OCI-LY3 (cell line): ENCODE data around the gene LPP.

Source experiments
- H2AFZ ChIP-seq: fragments of 200-600, 300-600 bp; shearing (Covaris generic); 2 replicates; pipeline ENCODE4 v1.6.0; 2014; ENCODE audit warnings: antibody characterized with exemption, low read depth, low read length
- H3K27ac ChIP-seq: fragments of 200-600, 300-600 bp; sonication (generic); 2 replicates; pipeline ENCODE4 v1.5.1; 2014; ENCODE audit warnings: mild to moderate bottlenecking, low read length, moderate library complexity, mixed read lengths
- H3K27me3 ChIP-seq: fragments of 200-600, 300-600 bp; sonication (generic); 2 replicates; pipeline ENCODE4 v1.6.1; 2014; ENCODE audit warnings: low read depth, low read length, mixed read lengths
- H3K36me3 ChIP-seq: fragments of 200-600, 300-600 bp; sonication (generic); replicated peaks from 2 replicates; pipeline ENCODE3; 2014; ENCODE audit warnings: low read depth, low read length, mixed read lengths
- H3K4me1 ChIP-seq: fragments of 300-600, 200-600 bp; sonication (generic); 2 replicates; pipeline ENCODE4 v1.6.1; 2014; ENCODE audit warnings: low read length, mixed read lengths
- H3K4me2 ChIP-seq: fragments of 200-600, 300-600 bp; sonication (generic); 2 replicates; pipeline ENCODE4 v1.6.1; 2014; ENCODE audit warnings: low read length, mixed read lengths
- H3K4me3 ChIP-seq: fragments of 300-600, 200-600 bp; sonication (generic); 2 replicates; pipeline ENCODE4 v1.5.1; 2014; ENCODE audit warnings: antibody characterized with exemption, mild to moderate bottlenecking, low read length, moderate library complexity
- H3K79me2 ChIP-seq: fragments of 300-600, 200-600 bp; shearing (Covaris generic); 2 replicates; pipeline ENCODE4 v1.6.1; 2014; ENCODE audit warnings: mild to moderate bottlenecking, low read length, mixed read lengths
- H3K9ac ChIP-seq: fragments of 300-600, 200-600 bp; shearing (Covaris generic); 2 replicates; pipeline ENCODE4 v1.6.0; 2014; ENCODE audit warnings: mild to moderate bottlenecking, low read length, moderate library complexity
- H3K9me3 ChIP-seq: fragments of 200-600, 300-600 bp; shearing (Covaris generic); 2 replicates; pipeline ENCODE4 v1.6.1; 2014; ENCODE audit warnings: low read length, mixed read lengths; ENCODE audit not compliant: insufficient read depth
- H4K20me1 ChIP-seq: fragments of 200-600, 300-600 bp; sonication (generic); 2 replicates; pipeline ENCODE4 v1.6.1; 2016; ENCODE audit warnings: low read length, mixed read lengths; ENCODE audit not compliant: insufficient read depth
- EZH2phosphoT487 ChIP-seq: fragments of 200-600 bp; shearing (Covaris generic); IDR thresholded peaks from 2 replicates; pipeline ENCODE4 v1.6.1; 2018; ENCODE audit warnings: antibody characterized with exemption, mixed run types, low read depth
- TF ChIP-seq, protein P1 (sequence below): fragments of 200-600, 300-600 bp; sonication (generic); IDR thresholded peaks from 2 replicates; pipeline ENCODE4 v1.5.1; 2014; ENCODE audit warnings: antibody characterized with exemption, low read length, low read depth

The LPP gene

DNA sequence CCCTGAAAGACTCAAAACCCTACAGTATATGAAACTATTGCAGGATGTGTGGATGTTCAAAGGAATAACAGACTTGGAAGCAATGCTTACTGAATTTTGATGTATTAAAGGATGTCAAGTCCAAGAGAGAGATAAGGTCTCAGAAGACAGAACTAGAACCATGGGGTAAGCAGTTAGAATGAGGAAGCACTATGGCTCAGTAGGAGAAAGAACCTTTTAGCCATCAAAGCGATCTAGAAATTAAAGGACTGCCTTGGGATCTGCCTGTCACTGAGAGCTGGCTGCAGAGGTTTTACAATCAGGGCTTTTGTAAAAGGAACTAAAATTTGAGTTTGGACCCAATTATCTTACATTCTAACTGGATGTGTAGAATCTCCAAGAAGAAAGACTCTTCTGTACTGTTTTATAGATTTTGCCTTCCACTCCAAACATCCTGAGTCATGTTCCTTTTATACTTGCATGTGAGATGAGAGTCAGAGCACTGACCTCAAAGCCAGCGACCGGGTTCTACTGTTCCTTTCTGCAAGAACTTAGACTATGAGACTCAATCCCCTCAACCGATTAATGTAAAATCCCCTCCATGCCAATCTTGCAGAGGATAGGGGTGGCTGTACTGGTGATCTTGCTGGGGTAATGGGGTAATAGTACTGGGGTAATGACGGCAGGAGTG, 605.5 kb downstream of the LPP start:
- H3K9me3 ChIP-seq, result no peaks in the 10 kb centered on the region
- no peaks in the 10 kb centered on the region for H3K79me2 ChIP-seq
- H3K36me3 ChIP-seq, result no peaks in the 10 kb centered on the region
- H3K9ac ChIP-seq, result no peak overlapping the region
- H3K27ac ChIP-seq, result no peak overlapping the region
- no peak overlapping the region for H3K4me3 ChIP-seq
- H3K4me1 ChIP-seq, result peaks cover 30% of the 10 kb centered on the region
- no peak overlapping the region for H3K4me2 ChIP-seq
- no peak for TF ChIP-seq EZH2phosphoT487
- TF ChIP-seq, protein P1, sequence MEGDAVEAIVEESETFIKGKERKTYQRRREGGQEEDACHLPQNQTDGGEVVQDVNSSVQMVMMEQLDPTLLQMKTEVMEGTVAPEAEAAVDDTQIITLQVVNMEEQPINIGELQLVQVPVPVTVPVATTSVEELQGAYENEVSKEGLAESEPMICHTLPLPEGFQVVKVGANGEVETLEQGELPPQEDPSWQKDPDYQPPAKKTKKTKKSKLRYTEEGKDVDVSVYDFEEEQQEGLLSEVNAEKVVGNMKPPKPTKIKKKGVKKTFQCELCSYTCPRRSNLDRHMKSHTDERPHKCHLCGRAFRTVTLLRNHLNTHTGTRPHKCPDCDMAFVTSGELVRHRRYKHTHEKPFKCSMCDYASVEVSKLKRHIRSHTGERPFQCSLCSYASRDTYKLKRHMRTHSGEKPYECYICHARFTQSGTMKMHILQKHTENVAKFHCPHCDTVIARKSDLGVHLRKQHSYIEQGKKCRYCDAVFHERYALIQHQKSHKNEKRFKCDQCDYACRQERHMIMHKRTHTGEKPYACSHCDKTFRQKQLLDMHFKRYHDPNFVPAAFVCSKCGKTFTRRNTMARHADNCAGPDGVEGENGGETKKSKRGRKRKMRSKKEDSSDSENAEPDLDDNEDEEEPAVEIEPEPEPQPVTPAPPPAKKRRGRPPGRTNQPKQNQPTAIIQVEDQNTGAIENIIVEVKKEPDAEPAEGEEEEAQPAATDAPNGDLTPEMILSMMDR, result no peak
- H2AFZ ChIP-seq, result no peak overlapping the region
- H3K27me3 ChIP-seq, result no peaks in the 10 kb centered on the region
- H4K20me1 ChIP-seq, result no peaks in the 10 kb centered on the region

DNA sequence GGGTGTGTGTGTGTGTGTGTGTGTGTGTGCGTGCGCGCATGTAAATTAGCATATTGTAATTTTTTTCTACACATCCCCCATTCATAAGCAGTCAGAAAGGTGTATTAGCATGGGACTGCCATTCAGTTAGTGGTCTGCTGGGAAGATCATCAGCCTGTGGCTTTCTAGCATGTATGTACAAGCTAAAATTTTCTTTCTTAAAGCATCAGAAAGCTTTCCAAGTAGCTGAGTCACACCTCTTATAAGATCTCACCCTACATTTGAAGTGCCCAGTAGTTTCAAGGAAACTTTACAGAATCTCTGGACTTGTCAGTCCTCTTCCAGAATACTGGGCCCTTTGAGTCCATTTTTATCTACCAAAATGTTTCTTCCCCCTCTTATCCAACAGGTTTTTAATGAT, 606.5 kb downstream of the LPP start:
- Histone ChIP-seq H3K9me3 (no peaks in the 10 kb centered on the region), H4K20me1 (no peaks in the 10 kb centered on the region), H3K4me1 (peaks cover 30% of the 10 kb centered on the region), H3K4me3 (no peak overlapping the region), H3K27me3 (no peaks in the 10 kb centered on the region), H3K27ac (no peak overlapping the region), H3K36me3 (no peaks in the 10 kb centered on the region), H3K4me2 (no peak overlapping the region), H2AFZ (no peak overlapping the region), H3K79me2 (no peaks in the 10 kb centered on the region), H3K9ac (no peak overlapping the region)
- no peak for TF ChIP-seq EZH2phosphoT487
- TF ChIP-seq, protein P1, result no peak

DNA sequence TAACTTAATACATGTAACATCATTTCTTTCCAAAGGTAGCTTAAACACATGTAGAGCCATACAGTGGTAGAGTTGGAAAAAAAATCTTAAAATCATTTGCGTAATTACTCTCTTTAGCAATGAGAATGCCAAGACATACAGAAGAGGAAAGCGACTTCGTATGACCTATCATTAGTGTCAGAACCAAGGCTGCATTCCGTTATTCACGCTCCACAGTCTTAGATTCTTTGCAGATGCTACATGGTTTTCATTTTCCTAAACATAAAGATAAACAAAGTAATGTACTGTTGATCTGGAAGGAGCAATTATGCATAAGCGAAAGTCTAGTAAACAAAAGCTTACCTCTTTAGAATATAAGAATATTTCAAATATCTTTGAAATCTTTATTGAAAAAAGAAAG, 607.5 kb downstream of the LPP start:
- Histone ChIP-seq H3K79me2 (no peaks in the 10 kb centered on the region), H3K4me2 (no peak overlapping the region), H4K20me1 (no peaks in the 10 kb centered on the region), H3K27ac (no peak overlapping the region), H2AFZ (no peak overlapping the region), H3K4me3 (no peak overlapping the region), H3K27me3 (no peaks in the 10 kb centered on the region), H3K4me1 (peaks cover 20% of the 10 kb centered on the region), H3K9me3 (no peaks in the 10 kb centered on the region), H3K36me3 (no peaks in the 10 kb centered on the region), H3K9ac (no peak overlapping the region)
- TF ChIP-seq, protein P1, result no peak
- no peak for TF ChIP-seq EZH2phosphoT487

DNA sequence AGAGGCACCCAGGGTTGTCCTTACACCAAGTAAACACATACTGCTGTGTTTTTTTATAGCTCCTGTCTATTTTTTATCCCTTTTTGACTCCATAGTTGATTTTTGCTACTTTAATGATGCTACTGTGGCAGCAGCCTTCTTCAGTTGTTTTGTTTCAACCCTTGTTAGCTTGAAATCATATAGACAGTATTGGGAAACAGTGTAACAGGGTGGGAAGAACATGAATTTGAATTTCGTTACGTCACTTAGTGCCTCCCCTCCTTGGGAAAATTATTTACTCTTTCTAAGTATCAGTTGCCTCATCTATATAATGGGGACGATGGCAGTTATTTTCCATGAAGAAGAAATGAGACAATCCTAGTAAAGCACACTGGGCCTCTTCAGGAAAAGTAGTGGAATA, 608.0 kb downstream of the LPP start:
- no peak overlapping the region for H3K27ac ChIP-seq
- H3K4me2 ChIP-seq, result no peak overlapping the region
- peaks cover 15% of the 10 kb centered on the region for H3K4me1 ChIP-seq
- no peak overlapping the region for H2AFZ ChIP-seq
- H3K79me2 ChIP-seq, result no peaks in the 10 kb centered on the region
- H3K4me3 ChIP-seq, result no peak overlapping the region
- no peaks in the 10 kb centered on the region for H3K9me3 ChIP-seq
- no peaks in the 10 kb centered on the region for H3K27me3 ChIP-seq
- H4K20me1 ChIP-seq, result no peaks in the 10 kb centered on the region
- no peak for TF ChIP-seq EZH2phosphoT487
- H3K36me3 ChIP-seq, result no peaks in the 10 kb centered on the region
- H3K9ac ChIP-seq, result no peak overlapping the region
